SK-N-SH treated with all-trans-retinoic acid at 6 μM for 48 hours (cell line): Measurements from ENCODE around the gene KCNT2.
A peak's percentile ranks its signal among the peaks of the same experiment; 100 is the strongest.

Experiments used
- ATAC-seq: fragments of 200-7000 bp; cut with Tn5 transposase; 3 replicates; pipeline ENCODE4 v1.9.1; 2020; ENCODE audit warnings: mild to moderate bottlenecking, moderate library complexity
- ARNTL ChIP-seq: fragments of 450-650 bp; formaldehyde crosslinking; IDR thresholded peaks from 2 replicates; pipeline ENCODE4 v1.5.0; 2020; ENCODE audit warnings: low read depth, mild to moderate bottlenecking, moderate library complexity, borderline replicate concordance
- BACH2 ChIP-seq: fragments of 250-450 bp; sonication (Bioruptor Pico); IDR thresholded peaks from 2 replicates; pipeline ENCODE4 v1.9.0; 2021; ENCODE audit warnings: mild to moderate bottlenecking, borderline replicate concordance
- CSDC2 ChIP-seq: fragments of 250-450 bp; sonication (Bioruptor Pico); IDR thresholded peaks from 2 replicates; pipeline ENCODE4 v1.5.0; 2020; ENCODE audit warnings: mild to moderate bottlenecking, moderate library complexity
- CSRNP3 ChIP-seq: fragments of 250-450 bp; sonication (Bioruptor Pico); IDR thresholded peaks from 2 replicates; pipeline ENCODE4 v1.5.1; 2021; ENCODE audit warnings: mild to moderate bottlenecking, moderate library complexity
- ESRRG ChIP-seq: fragments of 250-450 bp; sonication (Bioruptor Pico); IDR thresholded peaks from 2 replicates; pipeline ENCODE4 v1.6.1; 2021; ENCODE audit warnings: mild to moderate bottlenecking
- GLIS3 ChIP-seq: fragments of 250-450 bp; sonication (Bioruptor Pico); IDR thresholded peaks from 2 replicates; pipeline ENCODE4 v1.5.0; 2020; ENCODE audit warnings: mild to moderate bottlenecking, moderate library complexity
- ISL1 ChIP-seq: fragments of 250-450 bp; sonication (Bioruptor Pico); IDR thresholded peaks from 2 replicates; pipeline ENCODE4 v2.1.2; 2022; ENCODE audit warnings: mild to moderate bottlenecking, moderate library complexity
- OSR1 ChIP-seq: fragments of 250-450 bp; sonication (Bioruptor Pico); IDR thresholded peaks from 2 replicates; pipeline ENCODE4 v1.8.0; 2022; ENCODE audit warnings: moderate library complexity, mild to moderate bottlenecking, inconsistent platforms
- PPARA ChIP-seq: fragments of 250-450 bp; sonication (Bioruptor Pico); IDR thresholded peaks from 2 replicates; pipeline ENCODE4 v1.5.0; 2020; ENCODE audit warnings: mild to moderate bottlenecking, borderline replicate concordance
- RARB ChIP-seq: fragments of 250-450 bp; sonication (Bioruptor Pico); IDR thresholded peaks from 2 replicates; pipeline ENCODE4 v1.8.0; 2021; ENCODE audit warnings: mild to moderate bottlenecking, moderate library complexity
- TCF4 ChIP-seq: fragments of 250-450 bp; sonication (Bioruptor Pico); IDR thresholded peaks from 2 replicates; pipeline ENCODE4 v1.8.0; 2021; ENCODE audit warnings: mild to moderate bottlenecking, moderate library complexity, borderline replicate concordance
- TOX ChIP-seq: fragments of 250-450 bp; sonication (Bioruptor Pico); IDR thresholded peaks from 2 replicates; pipeline ENCODE4 v1.8.0; 2021; ENCODE audit warnings: mild to moderate bottlenecking, moderate library complexity, borderline replicate concordance
- ZC3H10 ChIP-seq: fragments of 250-450 bp; sonication (Bioruptor Pico); IDR thresholded peaks from 2 replicates; pipeline ENCODE4 v1.5.1; 2021; ENCODE audit warnings: mild to moderate bottlenecking, moderate library complexity
- ZFP3 ChIP-seq: fragments of 250-450 bp; sonication (Bioruptor Pico); IDR thresholded peaks from 2 replicates; pipeline ENCODE4 v1.5.0; 2020; ENCODE audit warnings: mild to moderate bottlenecking, moderate library complexity
- ZFP30 ChIP-seq: fragments of 450-650 bp; formaldehyde crosslinking; IDR thresholded peaks from 2 replicates; pipeline ENCODE4 v1.5.0; 2022; ENCODE audit warnings: mild to moderate bottlenecking, moderate library complexity
- ZNF565 ChIP-seq: fragments of 450-650 bp; formaldehyde crosslinking; conservative IDR thresholded peaks from 2 replicates; pipeline ENCODE4 v1.5.0; 2020; ENCODE audit warnings: low read depth, mild to moderate bottlenecking, moderate library complexity
- ZNF70 ChIP-seq: fragments of 450-650 bp; formaldehyde crosslinking; IDR thresholded peaks from 2 replicates; pipeline ENCODE4 v1.5.0; 2020; ENCODE audit warnings: mild to moderate bottlenecking, moderate library complexity
- ZNF8 ChIP-seq: fragments of 450-650 bp; formaldehyde crosslinking; IDR thresholded peaks from 2 replicates; pipeline ENCODE4 v1.5.0; 2020; ENCODE audit warnings: mild to moderate bottlenecking, moderate library complexity
- TF ChIP-seq, protein P1 (sequence below): fragments of 250-450 bp; sonication (Bioruptor Pico); IDR thresholded peaks from 2 replicates; pipeline ENCODE4 v1.8.0; 2020; ENCODE audit warnings: mild to moderate bottlenecking, moderate library complexity, borderline replicate concordance
- TF ChIP-seq, protein P2 (sequence below): fragments of 250-450 bp; sonication (Bioruptor Pico); IDR thresholded peaks from 2 replicates; pipeline ENCODE4 v1.5.1; 2020; ENCODE audit warnings: low read depth, mild to moderate bottlenecking, moderate library complexity
- TF ChIP-seq, protein P3 (sequence below): fragments of 250-450 bp; sonication (Bioruptor Pico); IDR thresholded peaks from 2 replicates; pipeline ENCODE4 v1.5.0; 2020; ENCODE audit warnings: mild to moderate bottlenecking, moderate library complexity
- TF ChIP-seq, protein P4 (sequence below): fragments of 250-450 bp; sonication (Bioruptor Pico); IDR thresholded peaks from 2 replicates; pipeline ENCODE4 v1.8.0; 2021; ENCODE audit warnings: low read depth, mild to moderate bottlenecking, moderate library complexity, borderline replicate concordance

The KCNT2 gene

DNA sequence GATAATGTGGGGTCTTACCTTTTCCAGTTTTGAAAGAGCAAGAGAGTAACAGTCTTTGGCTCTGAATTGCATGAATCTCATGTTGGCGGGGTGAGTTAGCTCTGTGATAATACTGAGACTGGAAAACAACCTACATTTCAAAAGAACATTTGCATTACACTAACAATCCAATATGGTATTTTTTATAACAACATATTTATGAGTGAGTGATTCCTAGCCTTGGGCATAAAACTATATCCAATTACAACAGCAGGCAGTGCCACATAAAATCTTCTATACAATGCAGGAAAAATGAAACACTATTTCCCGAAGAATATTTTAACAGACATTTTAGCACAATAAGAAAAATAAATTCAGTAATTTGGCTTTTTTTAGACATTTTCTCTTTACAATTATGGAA is 303.0 kb downstream of the KCNT2 start:
- no peak for TF ChIP-seq ISL1
- TF ChIP-seq ZNF8 (CRISPR knock-in tag): no peak
- TF ChIP-seq CSDC2 (CRISPR knock-in tag): no peak
- TF ChIP-seq, protein P1, sequence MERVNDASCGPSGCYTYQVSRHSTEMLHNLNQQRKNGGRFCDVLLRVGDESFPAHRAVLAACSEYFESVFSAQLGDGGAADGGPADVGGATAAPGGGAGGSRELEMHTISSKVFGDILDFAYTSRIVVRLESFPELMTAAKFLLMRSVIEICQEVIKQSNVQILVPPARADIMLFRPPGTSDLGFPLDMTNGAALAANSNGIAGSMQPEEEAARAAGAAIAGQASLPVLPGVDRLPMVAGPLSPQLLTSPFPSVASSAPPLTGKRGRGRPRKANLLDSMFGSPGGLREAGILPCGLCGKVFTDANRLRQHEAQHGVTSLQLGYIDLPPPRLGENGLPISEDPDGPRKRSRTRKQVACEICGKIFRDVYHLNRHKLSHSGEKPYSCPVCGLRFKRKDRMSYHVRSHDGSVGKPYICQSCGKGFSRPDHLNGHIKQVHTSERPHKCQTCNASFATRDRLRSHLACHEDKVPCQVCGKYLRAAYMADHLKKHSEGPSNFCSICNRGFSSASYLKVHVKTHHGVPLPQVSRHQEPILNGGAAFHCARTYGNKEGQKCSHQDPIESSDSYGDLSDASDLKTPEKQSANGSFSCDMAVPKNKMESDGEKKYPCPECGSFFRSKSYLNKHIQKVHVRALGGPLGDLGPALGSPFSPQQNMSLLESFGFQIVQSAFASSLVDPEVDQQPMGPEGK (CRISPR knock-in tag): no peak
- TF ChIP-seq, protein P2, sequence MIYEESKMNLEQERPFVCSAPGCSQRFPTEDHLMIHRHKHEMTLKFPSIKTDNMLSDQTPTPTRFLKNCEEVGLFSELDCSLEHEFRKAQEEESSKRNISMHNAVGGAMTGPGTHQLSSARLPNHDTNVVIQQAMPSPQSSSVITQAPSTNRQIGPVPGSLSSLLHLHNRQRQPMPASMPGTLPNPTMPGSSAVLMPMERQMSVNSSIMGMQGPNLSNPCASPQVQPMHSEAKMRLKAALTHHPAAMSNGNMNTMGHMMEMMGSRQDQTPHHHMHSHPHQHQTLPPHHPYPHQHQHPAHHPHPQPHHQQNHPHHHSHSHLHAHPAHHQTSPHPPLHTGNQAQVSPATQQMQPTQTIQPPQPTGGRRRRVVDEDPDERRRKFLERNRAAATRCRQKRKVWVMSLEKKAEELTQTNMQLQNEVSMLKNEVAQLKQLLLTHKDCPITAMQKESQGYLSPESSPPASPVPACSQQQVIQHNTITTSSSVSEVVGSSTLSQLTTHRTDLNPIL (CRISPR knock-in tag): no peak
- TF ChIP-seq ZFP30 (CRISPR knock-in tag): no peak
- TF ChIP-seq OSR1 (CRISPR knock-in tag): no peak
- TF ChIP-seq ZNF565 (CRISPR knock-in tag): no peak
- TF ChIP-seq ZNF70 (CRISPR knock-in tag): no peak
- no peak for TF ChIP-seq ZFP3 (CRISPR knock-in tag)
- TF ChIP-seq CSRNP3 (CRISPR knock-in tag): no peak
- TF ChIP-seq, protein P3, sequence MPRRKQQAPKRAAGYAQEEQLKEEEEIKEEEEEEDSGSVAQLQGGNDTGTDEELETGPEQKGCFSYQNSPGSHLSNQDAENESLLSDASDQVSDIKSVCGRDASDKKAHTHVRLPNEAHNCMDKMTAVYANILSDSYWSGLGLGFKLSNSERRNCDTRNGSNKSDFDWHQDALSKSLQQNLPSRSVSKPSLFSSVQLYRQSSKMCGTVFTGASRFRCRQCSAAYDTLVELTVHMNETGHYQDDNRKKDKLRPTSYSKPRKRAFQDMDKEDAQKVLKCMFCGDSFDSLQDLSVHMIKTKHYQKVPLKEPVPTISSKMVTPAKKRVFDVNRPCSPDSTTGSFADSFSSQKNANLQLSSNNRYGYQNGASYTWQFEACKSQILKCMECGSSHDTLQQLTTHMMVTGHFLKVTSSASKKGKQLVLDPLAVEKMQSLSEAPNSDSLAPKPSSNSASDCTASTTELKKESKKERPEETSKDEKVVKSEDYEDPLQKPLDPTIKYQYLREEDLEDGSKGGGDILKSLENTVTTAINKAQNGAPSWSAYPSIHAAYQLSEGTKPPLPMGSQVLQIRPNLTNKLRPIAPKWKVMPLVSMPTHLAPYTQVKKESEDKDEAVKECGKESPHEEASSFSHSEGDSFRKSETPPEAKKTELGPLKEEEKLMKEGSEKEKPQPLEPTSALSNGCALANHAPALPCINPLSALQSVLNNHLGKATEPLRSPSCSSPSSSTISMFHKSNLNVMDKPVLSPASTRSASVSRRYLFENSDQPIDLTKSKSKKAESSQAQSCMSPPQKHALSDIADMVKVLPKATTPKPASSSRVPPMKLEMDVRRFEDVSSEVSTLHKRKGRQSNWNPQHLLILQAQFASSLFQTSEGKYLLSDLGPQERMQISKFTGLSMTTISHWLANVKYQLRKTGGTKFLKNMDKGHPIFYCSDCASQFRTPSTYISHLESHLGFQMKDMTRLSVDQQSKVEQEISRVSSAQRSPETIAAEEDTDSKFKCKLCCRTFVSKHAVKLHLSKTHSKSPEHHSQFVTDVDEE (CRISPR knock-in tag): no peak
- TF ChIP-seq GLIS3 (CRISPR knock-in tag): no peak
- no peak for TF ChIP-seq ZC3H10 (CRISPR knock-in tag)
- no peak for TF ChIP-seq BACH2 (CRISPR knock-in tag)
- no peak for TF ChIP-seq ARNTL
- TF ChIP-seq PPARA (CRISPR knock-in tag): no peak
- TF ChIP-seq, protein P4, sequence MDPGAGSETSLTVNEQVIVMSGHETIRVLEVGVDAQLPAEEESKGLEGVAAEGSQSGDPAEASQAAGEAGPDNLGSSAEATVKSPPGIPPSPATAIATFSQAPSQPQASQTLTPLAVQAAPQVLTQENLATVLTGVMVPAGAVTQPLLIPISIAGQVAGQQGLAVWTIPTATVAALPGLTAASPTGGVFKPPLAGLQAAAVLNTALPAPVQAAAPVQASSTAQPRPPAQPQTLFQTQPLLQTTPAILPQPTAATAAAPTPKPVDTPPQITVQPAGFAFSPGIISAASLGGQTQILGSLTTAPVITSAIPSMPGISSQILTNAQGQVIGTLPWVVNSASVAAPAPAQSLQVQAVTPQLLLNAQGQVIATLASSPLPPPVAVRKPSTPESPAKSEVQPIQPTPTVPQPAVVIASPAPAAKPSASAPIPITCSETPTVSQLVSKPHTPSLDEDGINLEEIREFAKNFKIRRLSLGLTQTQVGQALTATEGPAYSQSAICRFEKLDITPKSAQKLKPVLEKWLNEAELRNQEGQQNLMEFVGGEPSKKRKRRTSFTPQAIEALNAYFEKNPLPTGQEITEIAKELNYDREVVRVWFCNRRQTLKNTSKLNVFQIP (CRISPR knock-in tag): no peak
- TF ChIP-seq TCF4 (CRISPR knock-in tag): no peak
- no peak for ATAC-seq

DNA sequence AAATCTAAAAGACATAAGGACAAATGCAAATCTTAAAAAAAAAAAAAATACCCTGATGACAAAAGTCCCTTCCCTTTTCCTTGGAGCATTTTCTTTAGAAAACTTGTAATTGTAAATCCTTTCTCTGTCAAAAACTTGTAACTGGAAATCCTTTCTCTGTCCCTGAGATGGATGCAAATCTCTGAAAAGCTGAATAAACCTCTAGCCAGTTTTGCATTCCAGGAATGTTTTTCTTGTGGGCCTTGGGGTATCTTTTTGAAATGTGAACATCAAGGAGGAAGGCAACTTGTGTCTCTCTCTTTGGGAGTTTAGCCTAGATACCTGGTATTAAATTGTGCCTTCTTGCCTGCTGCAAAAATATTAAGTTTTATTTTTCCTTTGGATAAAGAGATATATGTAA is 305.3 kb downstream of the KCNT2 start:
- TF ChIP-seq ZNF565 (CRISPR knock-in tag) (no peak), ARNTL (no peak), ZFP30 (CRISPR knock-in tag) (no peak), RARB (CRISPR knock-in tag) (no peak), TOX (no peak), ZFP3 (CRISPR knock-in tag) (no peak)
- TF ChIP-seq, all 23 proteins: peak for 0
- no peak for ATAC-seq

- no peak for TF ChIP-seq ARNTL
- no peak for TF ChIP-seq ISL1
- no peak for TF ChIP-seq RARB (CRISPR knock-in tag)
- no peak for ATAC-seq
These were observed 305.8 kb downstream of the KCNT2 start for GRCh38 chr1:196302420-196302819.

GRCh38 chr1:196295766-196296165 is 312.5 kb downstream of the KCNT2 start:
- peak; percentile 65 for ATAC-seq
- TF ChIP-seq TCF4 (CRISPR knock-in tag): no peak
- TF ChIP-seq ZNF8 (CRISPR knock-in tag): no peak
- TF ChIP-seq, protein P2 (CRISPR knock-in tag): no peak
- TF ChIP-seq ARNTL: no peak
- TF ChIP-seq RARB (CRISPR knock-in tag): no peak
- no peak for TF ChIP-seq OSR1 (CRISPR knock-in tag)
- TF ChIP-seq ZC3H10 (CRISPR knock-in tag): no peak
- no peak for TF ChIP-seq CSRNP3 (CRISPR knock-in tag)
- TF ChIP-seq ZNF565 (CRISPR knock-in tag): no peak
- TF ChIP-seq, protein P1 (CRISPR knock-in tag): no peak
- TF ChIP-seq ESRRG (CRISPR knock-in tag): no peak
